Ishikawa (cell line): ENCODE results near the gene ASB7.

ENCODE experiments used
- CREB1 ChIP-seq: IDR thresholded peaks from 2 replicates; pipeline ENCODE4 v1.6.1; 2012; ENCODE audit warnings: low read depth
- FOXM1 ChIP-seq: IDR thresholded peaks from 2 replicates; pipeline ENCODE4 v1.6.1; 2012; ENCODE audit warnings: low read depth, borderline replicate concordance
- MAX ChIP-seq: IDR thresholded peaks from 2 replicates; pipeline ENCODE4 v1.6.1; 2012
- RAD21 ChIP-seq: IDR thresholded peaks from 2 replicates; pipeline ENCODE4 v1.6.1; 2012; ENCODE audit warnings: low read depth
- TF ChIP-seq, protein P1 (sequence below): IDR thresholded peaks from 2 replicates; pipeline ENCODE4 v1.6.1; 2012; ENCODE audit warnings: low read depth, mild to moderate bottlenecking

- TF ChIP-seq, protein P1, sequence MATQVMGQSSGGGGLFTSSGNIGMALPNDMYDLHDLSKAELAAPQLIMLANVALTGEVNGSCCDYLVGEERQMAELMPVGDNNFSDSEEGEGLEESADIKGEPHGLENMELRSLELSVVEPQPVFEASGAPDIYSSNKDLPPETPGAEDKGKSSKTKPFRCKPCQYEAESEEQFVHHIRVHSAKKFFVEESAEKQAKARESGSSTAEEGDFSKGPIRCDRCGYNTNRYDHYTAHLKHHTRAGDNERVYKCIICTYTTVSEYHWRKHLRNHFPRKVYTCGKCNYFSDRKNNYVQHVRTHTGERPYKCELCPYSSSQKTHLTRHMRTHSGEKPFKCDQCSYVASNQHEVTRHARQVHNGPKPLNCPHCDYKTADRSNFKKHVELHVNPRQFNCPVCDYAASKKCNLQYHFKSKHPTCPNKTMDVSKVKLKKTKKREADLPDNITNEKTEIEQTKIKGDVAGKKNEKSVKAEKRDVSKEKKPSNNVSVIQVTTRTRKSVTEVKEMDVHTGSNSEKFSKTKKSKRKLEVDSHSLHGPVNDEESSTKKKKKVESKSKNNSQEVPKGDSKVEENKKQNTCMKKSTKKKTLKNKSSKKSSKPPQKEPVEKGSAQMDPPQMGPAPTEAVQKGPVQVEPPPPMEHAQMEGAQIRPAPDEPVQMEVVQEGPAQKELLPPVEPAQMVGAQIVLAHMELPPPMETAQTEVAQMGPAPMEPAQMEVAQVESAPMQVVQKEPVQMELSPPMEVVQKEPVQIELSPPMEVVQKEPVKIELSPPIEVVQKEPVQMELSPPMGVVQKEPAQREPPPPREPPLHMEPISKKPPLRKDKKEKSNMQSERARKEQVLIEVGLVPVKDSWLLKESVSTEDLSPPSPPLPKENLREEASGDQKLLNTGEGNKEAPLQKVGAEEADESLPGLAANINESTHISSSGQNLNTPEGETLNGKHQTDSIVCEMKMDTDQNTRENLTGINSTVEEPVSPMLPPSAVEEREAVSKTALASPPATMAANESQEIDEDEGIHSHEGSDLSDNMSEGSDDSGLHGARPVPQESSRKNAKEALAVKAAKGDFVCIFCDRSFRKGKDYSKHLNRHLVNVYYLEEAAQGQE = no peak
- TF ChIP-seq CREB1 (no peak), MAX (no peak), FOXM1 (no peak), RAD21 (no peak)
Observed at GRCh38 chr15:100692246-100692645, 89.9 kb downstream of the ASB7 start.
